ENCODE measurements around the gene EXOC8. TPM values are rescaled to one million over a fixed set of nuclear protein-coding genes. Genes with fewer than 3 reads are reported as not detected.

Gene EXOC8
- total and polyA plus RNA-seq, 9 of the 15 experiments (the other 6 are each of a cell fraction or from before 2014, with no cell fraction given), result 2.1 to 13.6 (median 7.2) TPM

- ChIA-PET POLR2A (interaction anchor here (1.0 to 1.5 kb wide), 2 partner anchors 34 to 288 kb away, joined by 3 to 4 read pairs; no protein-coding TSS in a partner anchor), CTCF (ENCODE audit: low intra/inter-chr PET ratio) (no interaction called here)
- in situ Hi-C loops (cut with MboI), result no loop called here
- Histone ChIP-seq H3K9me1 (ENCODE audit: control insufficient read depth, insufficient read depth, low read length) (no peaks in the 10 kb centered on the region), H3K9me3 (replicated peaks; ENCODE audit: control insufficient read depth, insufficient read depth, low read depth, low read length) (no peaks in the 10 kb centered on the region), H3K36me3 (ENCODE audit: control insufficient read depth, insufficient read depth, low read length) (no peaks in the 10 kb centered on the region), H3K9ac (ENCODE audit: insufficient read depth in 1 of 2, low read depth in 2 of 2, low read length in 2 of 2) (no peak overlapping the region), H3K27ac (ENCODE audit: extremely low read depth, low read depth, low read length) (no peak overlapping the region), H3K27me3 (ENCODE audit: control insufficient read depth in 2 of 2, insufficient read depth in 2 of 2, low read length in 2 of 2) (peaks cover 8 to 12% of the 10 kb centered on the region in 2 experiments; a peak in 3 of 5 replicates), H3K79me2 (ENCODE audit: control insufficient read depth, insufficient read depth, low read length) (no peaks in the 10 kb centered on the region), H4K20me1 (replicated peaks; ENCODE audit: control insufficient read depth, insufficient read depth, low read length) (no peaks in the 10 kb centered on the region), H2AFZ (ENCODE audit: low read depth, low read length) (no peak overlapping the region), H3K4me2 (ENCODE audit: insufficient read depth, low read length) (no peak overlapping the region), H3K4me1 (replicated peaks in 1 of 2; ENCODE audit: control insufficient read depth in 2 of 2, insufficient read depth in 2 of 2, low read length in 2 of 2) (no peaks in the 10 kb centered on the region), H3K4me3 (no peak overlapping the region)
- intact Hi-C loops (cut with micrococcal nuclease), result no loop called here
- TF ChIP-seq, protein P1, sequence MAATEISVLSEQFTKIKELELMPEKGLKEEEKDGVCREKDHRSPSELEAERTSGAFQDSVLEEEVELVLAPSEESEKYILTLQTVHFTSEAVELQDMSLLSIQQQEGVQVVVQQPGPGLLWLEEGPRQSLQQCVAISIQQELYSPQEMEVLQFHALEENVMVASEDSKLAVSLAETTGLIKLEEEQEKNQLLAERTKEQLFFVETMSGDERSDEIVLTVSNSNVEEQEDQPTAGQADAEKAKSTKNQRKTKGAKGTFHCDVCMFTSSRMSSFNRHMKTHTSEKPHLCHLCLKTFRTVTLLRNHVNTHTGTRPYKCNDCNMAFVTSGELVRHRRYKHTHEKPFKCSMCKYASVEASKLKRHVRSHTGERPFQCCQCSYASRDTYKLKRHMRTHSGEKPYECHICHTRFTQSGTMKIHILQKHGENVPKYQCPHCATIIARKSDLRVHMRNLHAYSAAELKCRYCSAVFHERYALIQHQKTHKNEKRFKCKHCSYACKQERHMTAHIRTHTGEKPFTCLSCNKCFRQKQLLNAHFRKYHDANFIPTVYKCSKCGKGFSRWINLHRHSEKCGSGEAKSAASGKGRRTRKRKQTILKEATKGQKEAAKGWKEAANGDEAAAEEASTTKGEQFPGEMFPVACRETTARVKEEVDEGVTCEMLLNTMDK (IDR thresholded peaks at IDR 0.05; ENCODE audit: borderline replicate concordance, insufficient read depth, low read depth, low read length, poor library complexity, severe bottlenecking), result no peak
- TF ChIP-seq KDM1A (IDR thresholded peaks at IDR 0.05) (peak in 1 of 2 experiments; percentile 35; a peak in 1 of 4 replicates), BCOR (IDR thresholded peaks at IDR 0.05) (0 out of 2 replicates have a peak, but pooled peaks have one; percentile 29), RAD51 (IDR thresholded peaks at IDR 0.05; ENCODE audit: borderline replicate concordance, low read depth) (no peak), ZBTB49 (CRISPR knock-in tag; IDR thresholded peaks at IDR 0.05; ENCODE audit: borderline replicate concordance) (no peak), RBFOX2 (IDR thresholded peaks at IDR 0.05; ENCODE audit: low read depth, low read length) (no peak), RBM25 (IDR thresholded peaks at IDR 0.05; ENCODE audit: low read depth, low read length, severe bottlenecking) (peak; percentile 78)
- TF ChIP-seq, protein P2, sequence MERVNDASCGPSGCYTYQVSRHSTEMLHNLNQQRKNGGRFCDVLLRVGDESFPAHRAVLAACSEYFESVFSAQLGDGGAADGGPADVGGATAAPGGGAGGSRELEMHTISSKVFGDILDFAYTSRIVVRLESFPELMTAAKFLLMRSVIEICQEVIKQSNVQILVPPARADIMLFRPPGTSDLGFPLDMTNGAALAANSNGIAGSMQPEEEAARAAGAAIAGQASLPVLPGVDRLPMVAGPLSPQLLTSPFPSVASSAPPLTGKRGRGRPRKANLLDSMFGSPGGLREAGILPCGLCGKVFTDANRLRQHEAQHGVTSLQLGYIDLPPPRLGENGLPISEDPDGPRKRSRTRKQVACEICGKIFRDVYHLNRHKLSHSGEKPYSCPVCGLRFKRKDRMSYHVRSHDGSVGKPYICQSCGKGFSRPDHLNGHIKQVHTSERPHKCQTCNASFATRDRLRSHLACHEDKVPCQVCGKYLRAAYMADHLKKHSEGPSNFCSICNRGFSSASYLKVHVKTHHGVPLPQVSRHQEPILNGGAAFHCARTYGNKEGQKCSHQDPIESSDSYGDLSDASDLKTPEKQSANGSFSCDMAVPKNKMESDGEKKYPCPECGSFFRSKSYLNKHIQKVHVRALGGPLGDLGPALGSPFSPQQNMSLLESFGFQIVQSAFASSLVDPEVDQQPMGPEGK (CRISPR knock-in tag; IDR thresholded peaks at IDR 0.05; ENCODE audit: borderline replicate concordance), result no peak
- TF ChIP-seq, protein P3, sequence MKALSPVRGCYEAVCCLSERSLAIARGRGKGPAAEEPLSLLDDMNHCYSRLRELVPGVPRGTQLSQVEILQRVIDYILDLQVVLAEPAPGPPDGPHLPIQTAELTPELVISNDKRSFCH (CRISPR knock-in tag; IDR thresholded peaks at IDR 0.05), result no peak
- TF ChIP-seq, protein P3 (tag; IDR thresholded peaks at IDR 0.05), result no peak
- no TSS peak for BruUV-seq (replicated peaks)
- FAIRE-seq (no peak), ATAC-seq (no peak), DNase-seq (ENCODE audit: extremely low read depth in 1 of 4, low spot score in 3 of 4) (no peak)
- WGBS (ENCODE audit: insufficient coverage, low coverage, missing lambda C conversion rate), result 35% methylated on average over 5 of the region's 5 CpGs
Observed at GRCh38 chr1:231312432-231312788, 25.2 kb downstream of the EXOC8 start.
